ENCODE results near the gene SNRNP35. TPM values are rescaled to one million over a fixed set of nuclear protein-coding genes. Genes with fewer than 3 reads are reported as not detected.
"Not testable (repeated sequence)": the region's sequence is repeated elsewhere in the genome, so short reads cannot be mapped to it uniquely, and the experiment has no call there.

SNRNP35 gene
- total RNA-seq, 4 donors from 2014 or later = 23.4 to 64.4 (median 33.2) TPM

GRCh38 chr12:123478762-123479161, 20.8 kb downstream of the SNRNP35 start:
- TF ChIP-seq POLR2A (IDR thresholded peaks at IDR 0.05) (no peak), CTCF (IDR thresholded peaks at IDR 0.05) (no peak)
- no peaks in the 10 kb centered on the region for H3K9me3 ChIP-seq
- no peak overlapping the region for H3K27ac ChIP-seq

GRCh38 chr12:123479442-123480180, 21.7 kb downstream of the SNRNP35 start:
- TF ChIP-seq CTCF (IDR thresholded peaks at IDR 0.05) (no peak), POLR2A (IDR thresholded peaks at IDR 0.05) (no peak)
- no peak for DNase-seq
- H3K4me1 ChIP-seq = peaks cover 0 to 7% (median 0%) of the 10 kb centered on the region in 4 donors
- no peaks in the 10 kb centered on the region for H3K36me3 ChIP-seq
- H3K27ac ChIP-seq = peak overlapping the region in 1 of 4 donors; percentile 5
- no peaks in the 10 kb centered on the region for H3K9me3 ChIP-seq
- H3K4me3 ChIP-seq = no peak overlapping the region
- H3K27me3 ChIP-seq = no peaks in the 10 kb centered on the region

More at GRCh38 chr12:123478762-123479161, 20.8 kb downstream of the SNRNP35 start:
- Histone ChIP-seq H3K27me3 (no peaks in the 10 kb centered on the region), H3K4me1 (peaks cover 0 to 7% (median 0%) of the 10 kb centered on the region in 4 donors), H3K36me3 (no peaks in the 10 kb centered on the region), H3K4me3 (no peak overlapping the region)
- no peak for DNase-seq

- not testable (repeated sequence) for H3K4me3 ChIP-seq, H3K9me3 ChIP-seq, DNase-seq, H3K36me3 ChIP-seq, H3K4me1 ChIP-seq, H3K27me3 ChIP-seq, H3K27ac ChIP-seq
Observed at GRCh38 chr12:123481251-123481650, 23.3 kb downstream of the SNRNP35 start.

- H3K9me3 ChIP-seq = no peaks in the 10 kb centered on the region
- no peak overlapping the region for H3K27ac ChIP-seq
- TF ChIP-seq CTCF (IDR thresholded peaks at IDR 0.05) = no peak
- no peak overlapping the region for H3K4me3 ChIP-seq
- H3K27me3 ChIP-seq = no peaks in the 10 kb centered on the region
- no peak for DNase-seq
- no peaks in the 10 kb centered on the region for H3K36me3 ChIP-seq
- no peaks in the 10 kb centered on the region for H3K4me1 ChIP-seq
Observed at GRCh38 chr12:123482876-123483275, 24.9 kb downstream of the SNRNP35 start.

GRCh38 chr12:123483602-123484248, 25.8 kb downstream of the SNRNP35 start:
- no peaks in the 10 kb centered on the region for H3K4me1 ChIP-seq
- TF ChIP-seq POLR2A (IDR thresholded peaks at IDR 0.05) = no peak
- no peak for TF ChIP-seq CTCF (IDR thresholded peaks at IDR 0.05)
- H3K9me3 ChIP-seq = no peaks in the 10 kb centered on the region
- H3K4me3 ChIP-seq = no peak overlapping the region
- no peaks in the 10 kb centered on the region for H3K27me3 ChIP-seq
- H3K36me3 ChIP-seq = no peaks in the 10 kb centered on the region
- H3K27ac ChIP-seq = peak overlapping the region in 1 of 4 donors; percentile 42
- peak in 2 of 3 donors; percentile 57 to 68 for DNase-seq

- TF ChIP-seq CTCF (IDR thresholded peaks at IDR 0.05) (no peak), POLR2A (IDR thresholded peaks at IDR 0.05) (no peak)
- no peak overlapping the region for H3K4me3 ChIP-seq
- H3K27me3 ChIP-seq = no peaks in the 10 kb centered on the region
- no peaks in the 10 kb centered on the region for H3K4me1 ChIP-seq
- no peak for DNase-seq
- no peaks in the 10 kb centered on the region for H3K9me3 ChIP-seq
- no peaks in the 10 kb centered on the region for H3K36me3 ChIP-seq
- no peak overlapping the region for H3K27ac ChIP-seq
Observed at GRCh38 chr12:123485756-123486155, 27.8 kb downstream of the SNRNP35 start.

Data from Peyer's patch (tissue), 4 donors.